HepG2 (cell line): ENCODE results near the gene ADAR. TPM values are rescaled to one million over a fixed set of nuclear protein-coding genes. Genes with fewer than 3 reads are reported as not detected.
A peak's percentile ranks its signal among the peaks of the same experiment; 100 is the strongest.

Source experiments
- ARNT ChIP-seq: fragments of 450-650 bp; IDR thresholded peaks from 2 replicates; pipeline ENCODE4 v1.6.1; 2017
- ATAD3A ChIP-seq: sonication (generic); formaldehyde crosslinking; IDR thresholded peaks from 2 replicates; pipeline ENCODE4 v1.4.0; 2020; ENCODE audit warnings: missing genetic modification reagents
- ATF1 ChIP-seq: IDR thresholded peaks from 2 replicates; pipeline ENCODE4 v1.6.1; 2016; ENCODE audit warnings: mild to moderate bottlenecking, control low read depth
- CHD2 ChIP-seq: IDR thresholded peaks from 2 replicates; pipeline ENCODE4 v1.6.1; 2011; ENCODE audit warnings: low read depth, low read length, improper control_type of control experiment
- EED ChIP-seq: sonication (generic); formaldehyde crosslinking; IDR thresholded peaks from 2 replicates; pipeline ENCODE4 v1.5.0; 2020; ENCODE audit warnings: mild to moderate bottlenecking, missing genetic modification reagents
- HDAC1 ChIP-seq: sonication (generic); formaldehyde crosslinking; IDR thresholded peaks from 2 replicates; pipeline ENCODE4 v1.5.1; 2020; ENCODE audit warnings: mild to moderate bottlenecking, missing genetic modification reagents
- HNRNPLL ChIP-seq: fragments of 200-400 bp; formaldehyde crosslinking; IDR thresholded peaks from 2 replicates; pipeline ENCODE4 v1.6.1; 2017; ENCODE audit warnings: mild to moderate bottlenecking, low read depth, low read length; ENCODE audit not compliant: poor library complexity, severe bottlenecking
- SP4 ChIP-seq: sonication (generic); formaldehyde crosslinking; IDR thresholded peaks from 2 replicates; pipeline ENCODE4 v1.8.1; 2023; ENCODE audit warnings: mild to moderate bottlenecking, missing genetic modification reagents
- TEAD2 ChIP-seq: sonication (generic); formaldehyde crosslinking; IDR thresholded peaks from 2 replicates; pipeline ENCODE4 v1.9.0; 2021; ENCODE audit warnings: missing genetic modification reagents
- YY1 ChIP-seq: IDR thresholded peaks from 2 replicates; pipeline ENCODE4 v1.6.1; 2011; ENCODE audit warnings: low read length, low read depth, moderate library complexity, mild to moderate bottlenecking; ENCODE audit not compliant: insufficient read depth, insufficient replicate concordance
- ZNF546 ChIP-seq: sonication (generic); formaldehyde crosslinking; conservative IDR thresholded peaks from 2 replicates; pipeline ENCODE4 v1.8.1; 2023; ENCODE audit warnings: mild to moderate bottlenecking, missing genetic modification reagents
- ZNF572 ChIP-seq: sonication (generic); formaldehyde crosslinking; IDR thresholded peaks from 2 replicates; pipeline ENCODE4 v1.5.1; 2020; ENCODE audit warnings: mild to moderate bottlenecking, missing genetic modification reagents
- ZNF598 ChIP-seq: sonication (generic); formaldehyde crosslinking; IDR thresholded peaks from 2 replicates; pipeline ENCODE4 v1.5.1; 2020; ENCODE audit warnings: mild to moderate bottlenecking, missing genetic modification reagents, borderline replicate concordance
- ZNF768 ChIP-seq: sonication (generic); formaldehyde crosslinking; IDR thresholded peaks from 2 replicates; pipeline ENCODE4 v1.4.0; 2020; ENCODE audit warnings: missing genetic modification reagents
- polyA plus RNA-seq, 8 experiments: library from polyadenylated mRNA; depleted of rRNA in 3 of 8; stranded (reverse) in 7 of 8; unstranded in 1 of 8; fragments of >200 nt; fragmentation: Illumina TruSeq in 4 of 8; extraction: Trizol in 4 of 8; gene quantifications; 2 replicates each; pipeline versions ENCODE4 v1.2.1 to v1.2.3, GENCODE V29; 2011 to 2016; ENCODE audit warnings: low read depth in 4 of 8, missing spikeins in 1 of 8, mixed read lengths in 1 of 8; ENCODE audit not compliant: insufficient read depth in 1 of 8
- total RNA-seq, 5 experiments: library from RNA; depleted of rRNA; stranded (reverse); fragments of >200 nt; fragmentation: Illumina TruSeq; extraction: Trizol; gene quantifications; 2 replicates each; pipeline ENCODE4 v1.2.3, GENCODE V29; 2016; ENCODE audit warnings: low read depth in 1 of 5
- TF ChIP-seq, protein P1 (sequence below): sonication (generic); formaldehyde crosslinking; IDR thresholded peaks from 2 replicates; pipeline ENCODE4 v1.4.0; 2020; ENCODE audit warnings: low read depth, mild to moderate bottlenecking, missing genetic modification reagents
- TF ChIP-seq, protein P2 (sequence below): sonication (generic); formaldehyde crosslinking; IDR thresholded peaks from 2 replicates; pipeline ENCODE4 v1.8.0; 2023; ENCODE audit warnings: mild to moderate bottlenecking, missing genetic modification reagents
- TF ChIP-seq, protein P3 (sequence below): IDR thresholded peaks from 2 replicates; pipeline ENCODE4 v1.6.1; 2016
- TF ChIP-seq, protein P4 (sequence below): sonication (generic); formaldehyde crosslinking; IDR thresholded peaks from 2 replicates; pipeline ENCODE4 v1.4.0; 2020; ENCODE audit warnings: missing genetic modification reagents
- TF ChIP-seq, protein P5 (sequence below): sonication (generic); formaldehyde crosslinking; IDR thresholded peaks from 2 replicates; pipeline ENCODE4 v1.9.0; 2022; ENCODE audit warnings: missing genetic modification reagents, mild to moderate bottlenecking, borderline replicate concordance
- TF ChIP-seq, protein P6 (sequence below): sonication (generic); formaldehyde crosslinking; IDR thresholded peaks from 2 replicates; pipeline ENCODE4 v1.8.0; 2022; ENCODE audit warnings: mild to moderate bottlenecking, missing genetic modification reagents, moderate library complexity

The ADAR gene
- total and polyA plus RNA-seq, 2 of the 13 experiments (the other 11 are each of a cell fraction or from before 2014, with no cell fraction given): 70.8 to 86.2 TPM

DNA sequence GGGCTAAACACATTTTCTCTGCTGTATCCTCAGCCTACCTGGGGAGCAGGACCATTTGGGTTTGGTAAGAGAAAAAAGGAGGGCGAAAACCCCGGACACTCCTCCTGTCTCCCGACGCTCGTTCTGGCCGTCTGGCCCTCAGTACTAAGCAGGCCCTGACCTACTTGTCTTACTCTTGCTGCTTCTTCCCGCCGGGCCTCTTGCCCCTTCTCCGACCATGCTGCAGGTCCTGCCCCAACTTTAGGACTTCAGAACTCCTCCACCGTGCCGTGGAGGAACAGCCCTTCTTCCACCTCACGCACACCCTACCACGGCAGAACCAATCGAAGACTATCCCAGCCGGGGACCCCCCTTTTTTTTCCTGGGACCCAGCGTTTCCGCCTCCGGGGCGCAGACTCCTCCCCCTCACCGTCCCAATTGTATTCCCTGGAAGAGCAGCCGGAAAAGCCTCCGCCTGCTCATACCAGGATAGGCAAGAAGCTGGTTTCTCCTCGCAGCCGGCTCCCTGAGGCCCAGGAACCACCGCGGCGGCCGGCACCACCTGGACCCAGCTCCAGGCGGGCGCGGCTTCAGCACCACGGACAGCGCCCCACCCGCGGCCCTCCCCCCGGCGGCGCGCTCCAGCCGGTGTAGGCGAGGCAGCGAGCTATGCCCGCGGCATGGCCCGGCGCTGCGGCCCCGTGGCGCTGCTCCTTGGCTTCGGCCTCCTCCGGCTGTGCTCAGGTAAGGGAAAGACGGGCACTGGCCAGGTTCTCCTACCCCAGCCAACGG lies 40.4 kb downstream of the ADAR start, which contains the start of gene CHRNB2 (continued):
- TF ChIP-seq, protein P1, sequence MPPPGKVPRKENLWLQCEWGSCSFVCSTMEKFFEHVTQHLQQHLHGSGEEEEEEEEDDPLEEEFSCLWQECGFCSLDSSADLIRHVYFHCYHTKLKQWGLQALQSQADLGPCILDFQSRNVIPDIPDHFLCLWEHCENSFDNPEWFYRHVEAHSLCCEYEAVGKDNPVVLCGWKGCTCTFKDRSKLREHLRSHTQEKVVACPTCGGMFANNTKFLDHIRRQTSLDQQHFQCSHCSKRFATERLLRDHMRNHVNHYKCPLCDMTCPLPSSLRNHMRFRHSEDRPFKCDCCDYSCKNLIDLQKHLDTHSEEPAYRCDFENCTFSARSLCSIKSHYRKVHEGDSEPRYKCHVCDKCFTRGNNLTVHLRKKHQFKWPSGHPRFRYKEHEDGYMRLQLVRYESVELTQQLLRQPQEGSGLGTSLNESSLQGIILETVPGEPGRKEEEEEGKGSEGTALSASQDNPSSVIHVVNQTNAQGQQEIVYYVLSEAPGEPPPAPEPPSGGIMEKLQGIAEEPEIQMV: peak; percentile 86; the same call in 1 of the 2 replicates
- TF ChIP-seq ZNF572 (CRISPR knock-in tag) (no peak; the same call in 1 of the 2 replicates), ATAD3A (CRISPR knock-in tag) (peak; percentile 77; the same call in 1 of the 2 replicates), EED (CRISPR knock-in tag) (peak; percentile 96), ZNF546 (CRISPR knock-in tag) (peak; percentile 98), SP4 (CRISPR knock-in tag) (peak; percentile 82), HNRNPLL (peak; percentile 40), HDAC1 (CRISPR knock-in tag) (peak; percentile 85), YY1 (no peak), CHD2 (no peak), TEAD2 (CRISPR knock-in tag) (no peak), ZNF768 (peak; percentile 78; the same call in 1 of the 2 replicates), ZNF598 (peak; percentile 88; the same call in 1 of the 2 replicates), ARNT (no peak), ATF1 (CRISPR knock-in tag) (no peak)
- TF ChIP-seq, protein P2, sequence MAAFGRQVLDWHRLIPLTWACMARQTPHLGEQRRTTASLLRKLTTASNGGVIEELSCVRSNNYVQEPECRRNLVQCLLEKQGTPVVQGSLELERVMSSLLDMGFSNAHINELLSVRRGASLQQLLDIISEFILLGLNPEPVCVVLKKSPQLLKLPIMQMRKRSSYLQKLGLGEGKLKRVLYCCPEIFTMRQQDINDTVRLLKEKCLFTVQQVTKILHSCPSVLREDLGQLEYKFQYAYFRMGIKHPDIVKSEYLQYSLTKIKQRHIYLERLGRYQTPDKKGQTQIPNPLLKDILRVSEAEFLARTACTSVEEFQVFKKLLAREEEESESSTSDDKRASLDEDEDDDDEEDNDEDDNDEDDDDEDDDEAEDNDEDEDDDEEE (CRISPR knock-in tag): peak; percentile 100
- TF ChIP-seq, protein P3, sequence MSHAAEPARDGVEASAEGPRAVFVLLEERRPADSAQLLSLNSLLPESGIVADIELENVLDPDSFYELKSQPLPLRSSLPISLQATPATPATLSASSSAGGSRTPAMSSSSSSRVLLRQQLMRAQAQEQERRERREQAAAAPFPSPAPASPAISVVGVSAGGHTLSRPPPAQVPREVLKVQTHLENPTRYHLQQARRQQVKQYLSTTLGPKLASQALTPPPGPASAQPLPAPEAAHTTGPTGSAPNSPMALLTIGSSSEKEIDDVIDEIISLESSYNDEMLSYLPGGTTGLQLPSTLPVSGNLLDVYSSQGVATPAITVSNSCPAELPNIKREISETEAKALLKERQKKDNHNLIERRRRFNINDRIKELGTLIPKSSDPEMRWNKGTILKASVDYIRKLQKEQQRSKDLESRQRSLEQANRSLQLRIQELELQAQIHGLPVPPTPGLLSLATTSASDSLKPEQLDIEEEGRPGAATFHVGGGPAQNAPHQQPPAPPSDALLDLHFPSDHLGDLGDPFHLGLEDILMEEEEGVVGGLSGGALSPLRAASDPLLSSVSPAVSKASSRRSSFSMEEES (CRISPR knock-in tag): peak; percentile 85
- TF ChIP-seq, protein P4, sequence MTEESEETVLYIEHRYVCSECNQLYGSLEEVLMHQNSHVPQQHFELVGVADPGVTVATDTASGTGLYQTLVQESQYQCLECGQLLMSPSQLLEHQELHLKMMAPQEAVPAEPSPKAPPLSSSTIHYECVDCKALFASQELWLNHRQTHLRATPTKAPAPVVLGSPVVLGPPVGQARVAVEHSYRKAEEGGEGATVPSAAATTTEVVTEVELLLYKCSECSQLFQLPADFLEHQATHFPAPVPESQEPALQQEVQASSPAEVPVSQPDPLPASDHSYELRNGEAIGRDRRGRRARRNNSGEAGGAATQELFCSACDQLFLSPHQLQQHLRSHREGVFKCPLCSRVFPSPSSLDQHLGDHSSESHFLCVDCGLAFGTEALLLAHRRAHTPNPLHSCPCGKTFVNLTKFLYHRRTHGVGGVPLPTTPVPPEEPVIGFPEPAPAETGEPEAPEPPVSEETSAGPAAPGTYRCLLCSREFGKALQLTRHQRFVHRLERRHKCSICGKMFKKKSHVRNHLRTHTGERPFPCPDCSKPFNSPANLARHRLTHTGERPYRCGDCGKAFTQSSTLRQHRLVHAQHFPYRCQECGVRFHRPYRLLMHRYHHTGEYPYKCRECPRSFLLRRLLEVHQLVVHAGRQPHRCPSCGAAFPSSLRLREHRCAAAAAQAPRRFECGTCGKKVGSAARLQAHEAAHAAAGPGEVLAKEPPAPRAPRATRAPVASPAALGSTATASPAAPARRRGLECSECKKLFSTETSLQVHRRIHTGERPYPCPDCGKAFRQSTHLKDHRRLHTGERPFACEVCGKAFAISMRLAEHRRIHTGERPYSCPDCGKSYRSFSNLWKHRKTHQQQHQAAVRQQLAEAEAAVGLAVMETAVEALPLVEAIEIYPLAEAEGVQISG: peak; percentile 85
- TF ChIP-seq, protein P5, sequence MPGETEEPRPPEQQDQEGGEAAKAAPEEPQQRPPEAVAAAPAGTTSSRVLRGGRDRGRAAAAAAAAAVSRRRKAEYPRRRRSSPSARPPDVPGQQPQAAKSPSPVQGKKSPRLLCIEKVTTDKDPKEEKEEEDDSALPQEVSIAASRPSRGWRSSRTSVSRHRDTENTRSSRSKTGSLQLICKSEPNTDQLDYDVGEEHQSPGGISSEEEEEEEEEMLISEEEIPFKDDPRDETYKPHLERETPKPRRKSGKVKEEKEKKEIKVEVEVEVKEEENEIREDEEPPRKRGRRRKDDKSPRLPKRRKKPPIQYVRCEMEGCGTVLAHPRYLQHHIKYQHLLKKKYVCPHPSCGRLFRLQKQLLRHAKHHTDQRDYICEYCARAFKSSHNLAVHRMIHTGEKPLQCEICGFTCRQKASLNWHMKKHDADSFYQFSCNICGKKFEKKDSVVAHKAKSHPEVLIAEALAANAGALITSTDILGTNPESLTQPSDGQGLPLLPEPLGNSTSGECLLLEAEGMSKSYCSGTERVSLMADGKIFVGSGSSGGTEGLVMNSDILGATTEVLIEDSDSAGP (CRISPR knock-in tag): peak; percentile 58; the same call in 1 of the 2 replicates
- TF ChIP-seq, protein P6, sequence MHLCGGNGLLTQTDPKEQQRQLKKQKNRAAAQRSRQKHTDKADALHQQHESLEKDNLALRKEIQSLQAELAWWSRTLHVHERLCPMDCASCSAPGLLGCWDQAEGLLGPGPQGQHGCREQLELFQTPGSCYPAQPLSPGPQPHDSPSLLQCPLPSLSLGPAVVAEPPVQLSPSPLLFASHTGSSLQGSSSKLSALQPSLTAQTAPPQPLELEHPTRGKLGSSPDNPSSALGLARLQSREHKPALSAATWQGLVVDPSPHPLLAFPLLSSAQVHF (CRISPR knock-in tag): peak; percentile 94
